Measurements from ENCODE around the gene TM4SF5. TPM values are rescaled to one million over a fixed set of nuclear protein-coding genes. Genes with fewer than 3 reads are reported as not detected.

TM4SF5 gene
- total RNA-seq: not detected

- no peak within 1 kb of the TSS for H3K27ac Mint-ChIP-seq
- peaks cover 9 to 10% of the 10 kb centered on the region in 2 donors for H3K27me3 Mint-ChIP-seq
- DNase-seq (ENCODE audit: low spot score) (no peak), ATAC-seq (peak in 1 of 2 donors; percentile 52)
- H3K36me3 Mint-ChIP-seq: no peaks in the 10 kb centered on the region
- no peaks in the 10 kb centered on the region for H3K9me3 Mint-ChIP-seq
- no peak within 1 kb of the TSS for H3K4me3 Mint-ChIP-seq
- peaks cover 6% of the 10 kb centered on the region in 2 donors for H3K4me1 Mint-ChIP-seq (ENCODE audit: low read depth in 2 of 2)
These were observed at the start of gene TM4SF5 for GRCh38 chr17:4771519-4772234. TM4SF5 (plus strand) TSS chr17:4771886; CDS start chr17:4771923, 37 bp downstream.

- Mint-ChIP-seq H3K4me1 (ENCODE audit: low read depth in 2 of 2) (peaks cover 71 to 75% of the 10 kb centered on the region in 2 donors), H3K4me3 (peak overlapping the region; percentile 21), H3K27ac (peak overlapping the region; percentile 94 to 99), H3K9me3 (no peaks in the 10 kb centered on the region), H3K36me3 (peaks cover 19% of the 10 kb centered on the region), H3K27me3 (no peaks in the 10 kb centered on the region)
- peak; percentile 13 for DNase-seq (ENCODE audit: low spot score)
- ATAC-seq: no peak
These were observed 48.9 kb upstream of the TM4SF5 start for GRCh38 chr17:4722678-4723240.

- no peak for ATAC-seq
- no peaks in the 10 kb centered on the region for H3K9me3 Mint-ChIP-seq
- peaks cover 6% of the 10 kb centered on the region for H3K36me3 Mint-ChIP-seq
- peaks cover 74% of the 10 kb centered on the region in 2 donors for H3K4me1 Mint-ChIP-seq (ENCODE audit: low read depth in 2 of 2)
- peak overlapping the region; percentile 93 to 100 for H3K27ac Mint-ChIP-seq
- peak; percentile 20 for DNase-seq (ENCODE audit: low spot score)
- peak overlapping the region; percentile 5 for H3K4me3 Mint-ChIP-seq
- H3K27me3 Mint-ChIP-seq: no peaks in the 10 kb centered on the region
These were observed 47.0 kb upstream of the TM4SF5 start for GRCh38 chr17:4724650-4725049.

GRCh38 chr17:4725646-4726310, 45.9 kb upstream of the TM4SF5 start:
- ATAC-seq: no peak
- no peaks in the 10 kb centered on the region for H3K27me3 Mint-ChIP-seq

GRCh38 chr17:4728124-4728523, 43.6 kb upstream of the TM4SF5 start:
- peaks cover 57 to 66% of the 10 kb centered on the region in 2 donors for H3K4me1 Mint-ChIP-seq (ENCODE audit: low read depth in 2 of 2)
- peak overlapping the region; percentile 84 for H3K4me3 Mint-ChIP-seq
- H3K27ac Mint-ChIP-seq: peak overlapping the region; percentile 93 to 100
- H3K9me3 Mint-ChIP-seq: no peaks in the 10 kb centered on the region
- ATAC-seq (peak; percentile 62 to 80), DNase-seq (ENCODE audit: low spot score) (peak; percentile 86)
- H3K36me3 Mint-ChIP-seq: peaks cover 4% of the 10 kb centered on the region
- no peaks in the 10 kb centered on the region for H3K27me3 Mint-ChIP-seq

More at GRCh38 chr17:4725646-4726310, 45.9 kb upstream of the TM4SF5 start:
- Mint-ChIP-seq H3K4me1 (ENCODE audit: low read depth in 2 of 2) (peaks cover 67 to 73% of the 10 kb centered on the region in 2 donors), H3K36me3 (peaks cover 5% of the 10 kb centered on the region), H3K4me3 (peak overlapping the region; percentile 55), H3K9me3 (no peaks in the 10 kb centered on the region), H3K27ac (peak overlapping the region; percentile 93 to 100)
- DNase-seq (ENCODE audit: low spot score): peak; percentile 49

- H3K4me1 Mint-ChIP-seq (ENCODE audit: low read depth in 2 of 2): peaks cover 49 to 56% of the 10 kb centered on the region in 2 donors
- peak overlapping the region; percentile 99 for H3K4me3 Mint-ChIP-seq
- DNase-seq (ENCODE audit: low spot score): no peak
These were observed 38.6 kb upstream of the TM4SF5 start for GRCh38 chr17:4733073-4733531.

GRCh38 chr17:4734857-4735475, 36.7 kb upstream of the TM4SF5 start:
- H3K36me3 Mint-ChIP-seq: peaks cover 15% of the 10 kb centered on the region
- H3K4me1 Mint-ChIP-seq (ENCODE audit: low read depth in 2 of 2): peaks cover 47 to 51% of the 10 kb centered on the region in 2 donors
- H3K9me3 Mint-ChIP-seq: no peaks in the 10 kb centered on the region
- peak overlapping the region; percentile 62 to 63 for H3K27ac Mint-ChIP-seq
- peaks cover 8 to 17% of the 10 kb centered on the region in 2 donors for H3K27me3 Mint-ChIP-seq
- no peak overlapping the region for H3K4me3 Mint-ChIP-seq
- DNase-seq (ENCODE audit: low spot score) (no peak), ATAC-seq (no peak)

More at GRCh38 chr17:4733073-4733531, 38.6 kb upstream of the TM4SF5 start:
- Mint-ChIP-seq H3K9me3 (no peaks in the 10 kb centered on the region), H3K27me3 (peaks cover 7 to 10% of the 10 kb centered on the region in 2 donors), H3K36me3 (peaks cover 15% of the 10 kb centered on the region), H3K27ac (peak overlapping the region; percentile 96 to 98)
- ATAC-seq: no peak

GRCh38 chr17:4735876-4736651, 35.6 kb upstream of the TM4SF5 start:
- peak overlapping the region in 1 of 2 donors; percentile 73 for H3K27ac Mint-ChIP-seq
- no peaks in the 10 kb centered on the region for H3K9me3 Mint-ChIP-seq
- ATAC-seq (no peak), DNase-seq (ENCODE audit: low spot score) (no peak)
- H3K4me3 Mint-ChIP-seq: peak overlapping the region; percentile 24
- H3K27me3 Mint-ChIP-seq: peaks cover 15 to 25% of the 10 kb centered on the region in 2 donors
- H3K4me1 Mint-ChIP-seq (ENCODE audit: low read depth in 2 of 2): peaks cover 46 to 49% of the 10 kb centered on the region in 2 donors
- peaks cover 15% of the 10 kb centered on the region for H3K36me3 Mint-ChIP-seq

- H3K27me3 Mint-ChIP-seq: peaks cover 15 to 25% of the 10 kb centered on the region in 2 donors
- no peak for DNase-seq (ENCODE audit: low spot score)
- H3K4me3 Mint-ChIP-seq: peak overlapping the region; percentile 85
- no peaks in the 10 kb centered on the region for H3K9me3 Mint-ChIP-seq
- H3K27ac Mint-ChIP-seq: peak overlapping the region; percentile 18 to 82
- peaks cover 33 to 36% of the 10 kb centered on the region in 2 donors for H3K4me1 Mint-ChIP-seq (ENCODE audit: low read depth in 2 of 2)
- peak in 1 of 2 donors; percentile 2 for ATAC-seq
- H3K36me3 Mint-ChIP-seq: peaks cover 11% of the 10 kb centered on the region
These were observed 33.3 kb upstream of the TM4SF5 start for GRCh38 chr17:4738136-4739121.

GRCh38 chr17:4739122-4740024, 32.3 kb upstream of the TM4SF5 start, which contains the start of the genes CXCL16 and ZMYND15:
CXCL16 (minus strand) TSS chr17:4739928; CDS start chr17:4739339, 589 bp downstream.
ZMYND15 (plus strand) TSS chr17:4739833; CDS start chr17:4740549, 716 bp downstream.
- Mint-ChIP-seq H3K36me3 (peaks cover 9% of the 10 kb centered on the region), H3K27me3 (peaks cover 15 to 25% of the 10 kb centered on the region in 2 donors), H3K9me3 (no peaks in the 10 kb centered on the region), H3K4me3 (peak within 1 kb of the TSS; percentile 85), H3K4me1 (ENCODE audit: low read depth in 2 of 2) (peaks cover 29 to 34% of the 10 kb centered on the region in 2 donors), H3K27ac (peak within 1 kb of the TSS; percentile 18 to 82)
- peak; percentile 74 for DNase-seq (ENCODE audit: low spot score)
- peak; percentile 71 to 80 for ATAC-seq

- Mint-ChIP-seq H3K4me1 (ENCODE audit: low read depth in 2 of 2) (peaks cover 27 to 29% of the 10 kb centered on the region in 2 donors), H3K27ac (peak overlapping the region in 1 of 2 donors; percentile 71), H3K27me3 (peaks cover 18 to 25% of the 10 kb centered on the region in 2 donors), H3K36me3 (peaks cover 6% of the 10 kb centered on the region), H3K4me3 (peak overlapping the region; percentile 81), H3K9me3 (no peaks in the 10 kb centered on the region)
- ATAC-seq: no peak
- no peak for DNase-seq (ENCODE audit: low spot score)
These were observed 31.7 kb upstream of the TM4SF5 start for GRCh38 chr17:4740025-4740351.
